Stomach (tissue), 4 donors: ENCODE measurements around the gene MANBA.

Experiments
- CTCF ChIP-seq, 7 experiments: fragments of 450-650 bp in 4 of 7; fragments of 200-600 bp in 3 of 7; sonication (generic) in 3 of 7; IDR thresholded peaks; one replicate each; pipeline ENCODE4 v1.5.1; 2016 to 2019; ENCODE audit warnings: antibody characterized with exemption in 7 of 7, control low read depth in 2 of 7, mild to moderate bottlenecking in 1 of 7
- EP300 ChIP-seq: sonication (generic); formaldehyde crosslinking; IDR thresholded peaks from one replicate; pipeline ENCODE4 v1.6.1; 2017; ENCODE audit warnings: antibody characterized with exemption

DNA sequence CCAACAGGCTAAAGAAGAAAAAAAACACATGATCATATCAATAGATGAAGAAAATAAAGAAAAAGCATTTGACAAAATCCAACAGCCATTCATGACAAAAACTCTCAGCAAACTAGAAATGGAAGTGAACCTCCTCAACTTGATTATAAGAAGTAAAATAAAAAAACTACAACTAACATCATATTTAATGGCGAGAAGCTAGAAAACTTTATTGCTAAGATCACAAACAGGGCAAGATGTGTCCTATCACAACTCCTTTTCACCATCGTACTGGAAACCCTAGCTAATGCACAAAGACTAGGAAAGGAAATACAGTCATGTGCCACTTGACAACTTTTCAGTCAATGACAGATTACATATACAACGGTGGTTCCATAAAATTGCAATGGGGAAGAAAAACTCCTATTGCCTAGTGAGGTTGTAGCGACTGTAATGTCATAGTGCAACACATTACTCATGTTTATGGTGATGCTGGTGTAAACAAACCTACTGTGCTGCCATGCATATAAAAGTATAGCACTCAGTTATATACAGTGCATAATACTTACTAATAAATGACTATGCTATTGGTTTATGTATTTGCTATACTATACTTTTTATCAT is 12.1 kb upstream of the MANBA start:
- no peak for TF ChIP-seq EP300
- TF ChIP-seq CTCF (IDR thresholded peaks at IDR 0.05) = no peak
